Activated CD4-positive, alpha-beta T cell treated with anti-CD3 and anti-CD28 coated beads, Interleukin-10, Interleukin-2, amounts not matched to agents 100 ng/mL and 50 ng/mL, durations not matched to agents 16 hours and 8 hours (primary cell): Measurements from ENCODE around the gene RDX.
"Not testable (repeated sequence)": the region's sequence is repeated elsewhere in the genome, so short reads cannot be mapped to it uniquely, and the experiment has no call there.

Experiments
- DNase-seq: peaks from one replicate; pipeline ENCODE4 v3.0.0-alpha.2; 2020

The RDX gene

GRCh38 chr11:110269996-110270395 lies 26.4 kb downstream of the RDX start:
- no peak for DNase-seq

DNA sequence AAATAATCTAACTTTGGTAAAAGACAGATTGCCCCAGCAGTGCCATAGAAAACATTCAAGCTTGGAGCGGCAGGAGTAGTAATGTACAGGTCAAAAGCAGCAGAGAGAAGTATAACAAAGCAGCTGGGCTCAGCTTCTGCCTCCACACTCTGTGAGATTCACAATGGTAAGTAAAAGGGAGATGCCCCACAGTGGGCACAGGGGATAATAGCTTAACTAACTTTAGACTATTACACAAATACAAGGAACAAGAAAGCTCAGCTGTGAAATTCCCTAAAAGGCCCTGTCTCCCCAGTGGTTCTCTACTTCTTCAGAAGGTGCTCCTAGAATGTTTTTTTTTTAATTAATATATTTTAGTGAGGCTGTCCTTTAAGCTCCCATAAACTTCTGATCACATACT lies 28.0 kb downstream of the RDX start:
- DNase-seq: no peak

GRCh38 chr11:110262072-110262403 lies 34.4 kb downstream of the RDX start:
- no peak for DNase-seq

DNA sequence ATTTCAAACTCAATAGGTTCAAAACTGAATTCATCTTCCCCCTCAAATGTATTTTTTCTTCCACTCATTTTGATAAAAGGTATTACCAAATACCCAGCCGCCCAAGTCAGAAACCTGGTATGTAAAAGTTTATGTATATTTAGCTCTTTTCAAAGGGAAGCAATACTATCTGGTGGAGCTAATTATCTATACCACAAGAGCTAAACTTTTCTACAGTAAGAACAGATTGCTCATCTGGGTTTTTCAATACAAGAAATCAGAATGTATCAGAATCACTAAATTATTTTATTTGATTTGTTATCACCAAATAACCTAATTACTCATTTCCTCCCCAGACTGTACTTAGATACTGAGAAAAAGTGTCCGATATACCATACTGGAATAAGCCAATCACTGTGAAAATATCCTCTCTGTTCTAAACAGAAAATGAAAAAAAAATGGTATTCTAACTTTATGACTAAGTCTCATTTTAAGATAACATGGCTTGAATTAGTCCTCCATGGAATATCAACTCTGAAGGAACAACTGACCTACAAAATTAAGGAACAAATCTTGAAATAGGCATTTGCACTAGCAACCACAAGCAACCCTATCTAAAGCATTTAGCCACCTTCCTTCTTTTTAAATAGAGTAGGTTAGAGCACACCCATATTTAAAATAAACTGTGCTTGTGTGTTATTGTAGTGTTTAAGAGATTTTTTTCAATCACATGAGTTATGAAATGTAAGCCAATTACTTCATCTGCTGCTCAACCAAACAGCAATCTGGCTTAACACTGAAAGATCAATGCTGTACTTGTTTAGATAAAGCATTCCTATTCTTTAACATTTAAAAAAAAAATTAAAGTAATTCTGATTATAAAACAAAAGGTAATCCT lies 35.0 kb downstream of the RDX start:
- peak; percentile 11 for DNase-seq

DNA sequence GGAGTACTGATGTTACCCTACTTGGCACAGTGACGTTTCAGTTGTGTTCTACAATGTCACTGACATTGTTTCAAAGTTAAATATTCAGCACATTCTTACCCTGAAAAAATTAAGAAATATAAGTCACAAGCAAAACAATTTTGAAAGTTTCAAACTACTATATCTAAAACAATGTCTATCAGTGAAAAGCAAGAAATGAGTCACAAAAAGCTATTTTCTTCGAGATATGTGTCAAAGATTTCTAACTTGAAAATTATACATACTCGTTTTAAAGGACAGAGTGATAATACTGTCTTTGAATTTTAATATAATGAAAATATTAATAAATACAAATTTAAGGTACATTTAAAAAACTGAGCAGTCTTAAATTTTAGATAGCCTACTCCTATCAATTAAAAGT lies 42.9 kb downstream of the RDX start:
- DNase-seq: peak; percentile 33

GRCh38 chr11:110251836-110252235 lies 44.6 kb downstream of the RDX start:
- peak; percentile 53 for DNase-seq

- DNase-seq: no peak
These were observed 46.2 kb downstream of the RDX start for GRCh38 chr11:110250168-110250567.

GRCh38 chr11:110249766-110250165 lies 46.6 kb downstream of the RDX start:
- no peak for DNase-seq

DNA sequence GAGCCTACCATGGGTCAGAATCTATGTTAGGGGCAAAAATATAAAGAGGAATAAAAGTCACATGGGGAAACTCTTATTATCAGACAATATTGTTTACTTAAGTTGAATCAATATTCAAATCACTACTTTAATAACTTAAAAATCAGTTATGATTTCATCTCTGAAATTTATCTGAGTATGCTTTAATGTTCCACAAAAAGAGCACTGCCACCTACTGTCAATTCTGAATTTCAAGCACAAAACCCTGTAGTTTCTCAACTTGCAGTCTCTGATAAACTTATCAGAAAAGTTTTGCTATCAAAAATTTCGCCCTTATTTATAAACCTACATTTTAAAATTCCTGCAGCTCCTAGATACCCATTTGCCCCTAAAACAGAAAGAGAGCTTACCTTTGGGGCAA lies 47.3 kb downstream of the RDX start:
- no peak for DNase-seq

DNA sequence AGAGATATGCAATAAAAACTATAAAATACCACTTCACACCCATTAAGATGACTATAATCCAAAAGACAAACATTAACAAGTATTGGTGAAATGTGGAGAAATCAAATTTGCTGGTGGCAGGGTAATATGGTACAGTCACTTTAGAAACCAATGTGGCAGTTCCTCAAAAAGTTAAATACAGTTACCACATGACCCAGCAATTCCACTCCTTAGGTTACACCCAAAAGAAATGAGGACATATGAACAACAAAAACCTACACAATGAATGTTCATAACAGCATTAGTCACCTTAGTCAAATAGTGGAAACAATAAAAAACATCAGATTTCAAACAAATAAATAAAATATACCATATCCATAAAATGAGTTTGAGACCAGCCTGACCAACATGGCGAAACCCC lies 52.6 kb downstream of the RDX start:
- DNase-seq: no peak

DNA sequence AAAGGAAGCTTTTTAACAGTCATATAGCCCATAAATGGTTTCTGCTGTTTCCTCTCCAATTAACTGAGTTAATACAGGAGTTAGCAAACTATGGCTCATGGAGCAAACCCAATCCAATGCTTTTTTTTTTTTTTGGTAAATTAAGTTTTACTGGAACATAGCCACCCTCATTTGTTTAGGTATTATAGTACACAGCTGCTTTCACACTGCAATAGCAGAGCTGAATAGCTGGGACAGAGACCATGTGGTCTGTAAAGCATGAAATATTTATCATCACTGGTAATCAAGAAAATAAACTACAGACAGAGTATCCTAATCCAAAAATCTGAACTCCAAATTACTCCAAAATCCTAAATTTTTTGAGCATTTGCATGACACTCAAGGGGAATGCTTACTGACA lies 53.7 kb downstream of the RDX start:
- DNase-seq: no peak

DNA sequence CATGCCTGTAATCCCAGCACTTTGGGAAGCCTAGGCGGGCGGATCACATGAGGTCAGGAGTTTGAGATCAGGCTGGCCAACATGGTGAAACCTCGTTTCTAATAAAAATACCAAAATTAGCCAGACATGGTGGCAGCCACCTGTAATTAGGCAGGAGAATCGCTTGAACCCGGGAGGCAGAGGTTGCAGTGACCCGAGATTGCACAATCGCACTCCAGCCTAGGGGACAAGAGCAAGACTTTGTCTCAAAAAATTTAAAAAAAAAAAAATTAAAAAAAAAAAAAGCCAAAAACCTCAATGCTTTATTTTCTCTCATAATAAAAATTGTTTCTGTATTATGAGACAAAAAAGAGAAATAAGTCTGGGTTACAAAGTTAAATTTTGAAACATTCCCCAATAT lies 54.2 kb downstream of the RDX start:
- DNase-seq: no peak

GRCh38 chr11:110235966-110236365 lies 60.4 kb downstream of the RDX start:
- no peak for DNase-seq

GRCh38 chr11:110230377-110230776 lies 66.0 kb downstream of the RDX start:
- no peak for DNase-seq

- no peak for DNase-seq
These were observed 77.2 kb downstream of the RDX start for GRCh38 chr11:110219006-110219785.

- DNase-seq: no peak
These were observed 78.5 kb downstream of the RDX start for GRCh38 chr11:110217936-110218335.

GRCh38 chr11:110217223-110217877 lies 79.1 kb downstream of the RDX start:
- peak; percentile 45 for DNase-seq

DNA sequence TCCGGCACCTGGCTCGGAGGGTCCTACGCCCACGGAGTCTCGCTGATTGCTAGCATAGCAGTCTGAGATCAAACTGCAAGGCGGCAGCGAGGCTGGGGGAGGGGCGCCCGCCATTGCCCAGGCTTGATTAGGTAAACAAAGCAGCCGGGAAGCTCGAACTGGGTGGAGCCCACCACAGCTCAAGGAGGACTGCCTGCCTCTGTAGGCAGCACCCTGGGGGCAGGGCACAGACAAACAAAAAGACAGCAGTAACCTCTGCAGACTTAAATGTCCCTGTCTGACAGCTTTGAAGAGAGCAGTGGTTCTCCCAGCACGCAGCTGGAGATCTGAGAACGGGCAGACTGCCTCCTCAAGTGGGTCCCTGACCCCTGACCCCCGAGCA lies 87.1 kb downstream of the RDX start:
- not testable (repeated sequence) for DNase-seq

DNA sequence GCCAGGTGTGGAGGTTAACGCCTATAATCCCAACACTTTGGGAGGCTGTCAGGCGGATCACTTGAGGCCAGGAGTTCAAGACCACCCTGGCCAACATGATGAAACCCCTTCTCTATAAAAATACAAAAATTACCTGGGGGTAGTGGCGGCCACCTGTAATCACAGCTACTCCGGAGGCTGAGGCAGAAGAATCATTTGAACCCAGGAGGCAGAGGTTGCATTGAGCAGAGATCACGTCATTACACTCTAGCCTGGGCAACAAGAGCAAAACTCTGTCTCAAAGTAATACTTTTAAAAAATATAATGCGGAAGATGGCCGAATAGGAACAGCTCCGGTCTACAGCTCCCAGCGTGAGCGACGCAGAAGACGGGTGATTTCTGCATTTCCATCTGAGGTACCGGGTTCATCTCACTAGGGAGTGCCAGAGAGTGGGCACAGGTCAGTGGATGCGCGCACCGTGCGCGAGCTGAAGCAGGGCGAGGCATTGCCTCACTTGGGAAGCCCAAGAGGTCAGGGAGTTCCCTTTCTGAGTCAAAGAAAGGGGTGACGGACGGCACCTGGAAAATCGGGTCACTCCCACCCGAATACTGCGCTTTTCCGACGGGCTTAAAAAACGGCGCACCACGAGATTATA lies 87.6 kb downstream of the RDX start:
- not testable (repeated sequence) for DNase-seq

DNA sequence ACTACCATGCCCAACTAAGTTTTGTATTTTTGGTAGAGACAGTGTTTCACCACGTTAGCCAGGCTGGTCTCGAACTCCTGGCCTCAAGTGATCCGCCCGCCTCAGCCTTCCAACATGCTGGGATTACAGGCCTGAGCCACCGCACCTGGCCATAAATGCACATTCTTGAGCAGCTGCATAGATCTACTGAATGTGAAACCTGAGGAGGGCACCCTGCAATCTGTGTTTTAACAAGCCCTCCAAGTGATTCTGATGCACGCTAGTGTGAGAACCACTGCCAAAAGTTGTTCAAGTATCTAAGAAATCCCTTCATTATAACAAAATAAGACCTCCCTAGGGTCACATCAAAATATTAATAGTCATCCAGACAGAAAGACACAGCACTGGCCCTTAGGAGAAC lies 89.3 kb downstream of the RDX start:
- no peak for DNase-seq

GRCh38 chr11:110200836-110201235 lies 95.6 kb downstream of the RDX start:
- no peak for DNase-seq

GRCh38 chr11:110200241-110200640 lies 96.2 kb downstream of the RDX start:
- DNase-seq: no peak
